GM18870 (cell line): ENCODE results near the gene SDS.
"Not testable (repeated sequence)": the region's sequence is repeated elsewhere in the genome, so short reads cannot be mapped to it uniquely, and the experiment has no call there.

Experiments used
- ATAC-seq: cut with Tn5 transposase; IDR thresholded peaks from one replicate; pipeline ENCODE4 v1.9.1; 2021; ENCODE audit warnings: moderate library complexity; ENCODE audit not compliant: unreplicated experiment

SDS gene

DNA sequence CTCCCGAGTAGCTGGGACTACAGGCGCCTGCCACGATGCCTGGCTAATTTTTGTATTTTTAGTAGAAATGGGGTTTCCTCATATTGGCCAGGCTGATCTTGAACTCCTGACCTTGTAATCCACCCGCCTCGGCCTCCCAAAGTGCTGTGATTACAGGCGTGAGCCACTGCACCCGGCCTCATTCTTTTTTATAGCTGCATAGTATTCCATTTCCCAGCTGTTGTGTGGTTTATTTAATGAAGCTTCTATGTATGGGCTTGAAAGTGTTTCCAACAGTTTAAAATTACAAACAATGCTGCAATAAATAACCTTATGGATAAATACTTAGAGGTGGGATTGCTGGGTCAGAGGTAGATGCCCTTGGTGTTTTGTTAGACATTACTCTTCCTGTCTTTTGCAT lies 49.5 kb downstream of the SDS start:
- ATAC-seq = not testable (repeated sequence)

- no peak for ATAC-seq
Observed at GRCh38 chr12:113351089-113351488, 52.6 kb downstream of the SDS start.

GRCh38 chr12:113348849-113349536 lies 54.7 kb downstream of the SDS start:
- no peak for ATAC-seq

DNA sequence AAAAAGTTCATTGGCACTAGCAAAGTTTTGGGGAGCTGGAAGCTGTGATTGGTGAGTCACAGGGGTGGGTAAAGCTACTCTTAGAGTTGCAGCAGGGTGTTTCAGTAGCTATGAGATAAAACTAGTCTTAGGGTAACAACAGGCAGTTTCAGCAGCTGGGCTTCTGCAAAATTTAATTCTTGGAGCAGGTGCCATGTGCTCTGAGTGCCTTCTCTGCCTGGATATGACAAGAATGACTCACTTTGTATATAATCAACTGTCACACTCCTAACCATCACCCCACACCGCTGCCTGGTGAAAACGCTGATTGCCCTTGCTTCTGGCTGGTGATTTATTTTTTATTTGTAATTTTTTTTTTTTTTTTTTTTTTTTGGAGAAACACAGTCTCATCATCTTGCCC lies 55.8 kb downstream of the SDS start:
- ATAC-seq = no peak

DNA sequence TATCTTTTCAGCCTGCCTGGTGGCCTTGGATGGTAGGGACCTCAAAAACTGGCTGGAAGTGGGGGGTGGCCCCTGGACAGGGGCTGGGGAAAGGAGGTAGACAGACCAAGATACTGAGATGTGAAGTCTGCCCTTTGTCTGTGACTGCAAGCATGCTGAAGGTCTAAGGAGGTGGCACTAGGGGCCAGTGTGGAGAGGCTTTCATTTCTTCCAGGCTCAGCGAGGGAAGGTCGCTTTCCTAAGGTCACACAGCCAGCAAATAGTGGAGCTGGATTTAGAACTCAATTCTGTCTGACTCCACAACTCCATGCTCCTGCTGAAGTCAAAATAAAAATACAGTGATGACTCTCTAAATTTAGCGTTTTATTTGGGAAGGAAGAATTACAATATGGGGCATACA lies 56.6 kb downstream of the SDS start:
- ATAC-seq = no peak

DNA sequence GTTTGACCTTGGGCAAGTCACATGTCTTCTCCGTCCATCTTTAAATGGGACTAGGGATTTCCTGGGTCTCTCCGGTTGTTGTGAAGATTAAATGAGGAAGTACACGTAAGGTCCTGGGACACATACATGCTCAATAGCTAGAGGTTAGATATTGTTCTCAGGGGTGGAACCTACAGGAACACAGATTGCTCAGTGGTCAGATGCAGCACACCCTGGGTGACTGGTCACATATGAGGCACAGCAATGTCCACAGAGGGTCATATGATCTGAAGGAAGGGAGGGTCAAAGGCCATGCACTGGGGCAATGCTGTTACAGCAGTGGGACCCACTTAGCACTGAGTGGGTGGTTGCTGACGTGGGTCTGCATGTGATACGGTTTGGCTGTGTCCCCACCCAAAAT lies 57.3 kb downstream of the SDS start:
- no peak for ATAC-seq

DNA sequence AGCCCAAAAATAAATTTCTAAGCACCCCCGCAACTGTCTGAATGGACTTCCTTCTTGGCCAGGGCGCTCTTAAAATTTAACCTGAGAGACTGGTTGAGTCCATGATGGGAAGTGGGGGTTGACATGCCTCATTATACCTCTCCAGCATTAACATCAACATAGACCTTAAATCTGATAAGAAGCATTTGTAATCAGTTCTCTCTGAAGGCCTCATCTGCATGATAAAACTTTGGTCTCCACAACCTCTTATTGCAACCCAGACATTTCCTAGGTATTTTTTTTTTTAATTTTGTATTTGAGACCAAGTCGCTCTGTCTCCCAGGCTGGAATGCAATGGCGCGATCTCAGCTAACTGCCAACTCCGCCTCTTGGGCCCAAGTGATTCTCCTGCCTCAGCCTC lies 58.4 kb downstream of the SDS start:
- no peak for ATAC-seq
